ENCODE results near the gene COL1A2.

GRCh38 chr7:94386416-94386815 is 8.3 kb upstream of the COL1A2 start:
- TF ChIP-seq CTCF (IDR thresholded peaks at IDR 0.05) = no peak
- no peak for TF ChIP-seq POLR2A (IDR thresholded peaks at IDR 0.05)
